H9 (cell line): Measurements from ENCODE around the gene ASCL3. TPM values are rescaled to one million over a fixed set of nuclear protein-coding genes. Genes with fewer than 3 reads are reported as not detected.

Source experiments
- DNase-seq: peaks from one replicate; pipeline ENCODE4 v3.0.0-alpha.2; 2017
- H2AFZ ChIP-seq: one replicate; pipeline ENCODE4 v1.6.1; 2013; ENCODE audit warnings: mild to moderate bottlenecking, low read length, control low read depth, moderate library complexity
- H2AK5ac ChIP-seq: 2 replicates; pipeline ENCODE4 v1.6.1; 2013; ENCODE audit warnings: low read length, control low read depth, mixed read lengths; ENCODE audit not compliant: insufficient read length
- H2BK120ac ChIP-seq: one replicate; pipeline ENCODE4 v1.6.1; 2013; ENCODE audit warnings: low read depth, mild to moderate bottlenecking, low read length, control low read depth, inconsistent platforms; ENCODE audit not compliant: poor library complexity, severe bottlenecking
- H2BK12ac ChIP-seq: 2 replicates; pipeline ENCODE4 v1.6.1; 2013; ENCODE audit warnings: low read length, control low read depth, mixed read lengths, low read depth; ENCODE audit not compliant: insufficient read length
- H2BK15ac ChIP-seq: 2 replicates; pipeline ENCODE4 v1.6.1; 2013; ENCODE audit warnings: low read depth, low read length, control low read depth
- H2BK20ac ChIP-seq: one replicate; pipeline ENCODE4 v1.6.1; 2013; ENCODE audit warnings: low read depth, mild to moderate bottlenecking, low read length, control low read depth, inconsistent platforms; ENCODE audit not compliant: poor library complexity, severe bottlenecking
- H2BK5ac ChIP-seq: 2 replicates; pipeline ENCODE4 v1.6.1; 2013; ENCODE audit warnings: low read length, control low read depth, mixed read lengths; ENCODE audit not compliant: insufficient read length
- H3K14ac ChIP-seq: 2 replicates; pipeline ENCODE4 v1.6.1; 2013; ENCODE audit warnings: low read length, control low read depth; ENCODE audit not compliant: insufficient read depth
- H3K18ac ChIP-seq: 2 replicates; pipeline ENCODE4 v1.6.1; 2013; ENCODE audit warnings: low read depth, mild to moderate bottlenecking, mixed read lengths, low read length, control low read depth; ENCODE audit not compliant: insufficient read length
- H3K23ac ChIP-seq: 2 replicates; pipeline ENCODE4 v1.6.1; 2013; ENCODE audit warnings: low read length, control low read depth, mixed read lengths, low read depth; ENCODE audit not compliant: insufficient read length
- H3K23me2 ChIP-seq: 2 replicates; pipeline ENCODE4 v1.6.1; 2013; ENCODE audit warnings: low read depth, mild to moderate bottlenecking, mixed read lengths, low read length, control low read depth; ENCODE audit not compliant: insufficient read length, poor library complexity, severe bottlenecking
- H3K27ac ChIP-seq: 2 replicates; pipeline ENCODE4 v1.5.1; 2013; ENCODE audit warnings: low read length, control low read depth, mixed read lengths, low read depth; ENCODE audit not compliant: insufficient read length
- H3K27me3 ChIP-seq: 2 replicates; pipeline ENCODE4 v1.6.1; 2013; ENCODE audit warnings: low read length, control low read depth, inconsistent platforms; ENCODE audit not compliant: insufficient read depth
- H3K4ac ChIP-seq: 2 replicates; pipeline ENCODE4 v1.6.1; 2013; ENCODE audit warnings: low read depth, mild to moderate bottlenecking, control low read depth, inconsistent platforms, low read length, moderate library complexity
- H3K4me1 ChIP-seq: 2 replicates; pipeline ENCODE4 v1.6.1; 2013; ENCODE audit warnings: low read length, control low read depth, inconsistent platforms; ENCODE audit not compliant: insufficient read depth
- H3K4me2 ChIP-seq: 2 replicates; pipeline ENCODE4 v1.6.1; 2013; ENCODE audit warnings: low read length, control low read depth, mixed read lengths; ENCODE audit not compliant: insufficient read length, insufficient read depth
- H3K56ac ChIP-seq: 2 replicates; pipeline ENCODE4 v1.6.1; 2013; ENCODE audit warnings: low read depth, mild to moderate bottlenecking, mixed read lengths, low read length, control low read depth; ENCODE audit not compliant: insufficient read length
- H3K79me1 ChIP-seq: 2 replicates; pipeline ENCODE4 v1.6.1; 2013; ENCODE audit warnings: low read depth, mild to moderate bottlenecking, moderate library complexity, low read length, control low read depth, inconsistent platforms; ENCODE audit not compliant: insufficient read depth, poor library complexity, severe bottlenecking
- H3K79me2 ChIP-seq: 2 replicates; pipeline ENCODE4 v1.6.1; 2013; ENCODE audit warnings: low read length, control low read depth, inconsistent platforms; ENCODE audit not compliant: insufficient read depth
- H3K9ac ChIP-seq: 2 replicates; pipeline ENCODE4 v1.6.1; 2013; ENCODE audit warnings: low read length, control low read depth, mixed read lengths; ENCODE audit not compliant: insufficient read length; ENCODE audit errors: extremely low read depth
- H3K9me3 ChIP-seq: one replicate; pipeline ENCODE4 v1.6.1; 2013; ENCODE audit warnings: low read depth, low read length, inconsistent platforms; ENCODE audit not compliant: control insufficient read depth
- H3T11ph ChIP-seq: one replicate; pipeline ENCODE4 v1.6.1; 2013; ENCODE audit warnings: mild to moderate bottlenecking, low read length, control low read depth, inconsistent platforms
- H4K20me1 ChIP-seq: one replicate; pipeline ENCODE4 v1.6.1; 2013; ENCODE audit not compliant: control insufficient read depth, insufficient read length, insufficient read depth
- H4K5ac ChIP-seq: 2 replicates; pipeline ENCODE4 v1.6.1; 2013; ENCODE audit warnings: low read depth, mild to moderate bottlenecking, mixed read lengths, low read length, control low read depth; ENCODE audit not compliant: insufficient read length
- H4K8ac ChIP-seq: replicated peaks from 2 replicates; pipeline ENCODE4 v1.6.1; 2013; ENCODE audit warnings: low read length, control low read depth, mixed read lengths, low read depth; ENCODE audit not compliant: insufficient read length
- H4K91ac ChIP-seq: 2 replicates; pipeline ENCODE4 v1.6.1; 2013; ENCODE audit warnings: low read depth, mild to moderate bottlenecking, moderate library complexity, mixed read lengths, low read length, control low read depth; ENCODE audit not compliant: insufficient read length
- H3K27ac Mint-ChIP-seq, 3 experiments: 2 replicates in 2 of 3; 3 replicates in 1 of 3; pipeline ENCODE4 v1.8.0; 2020 to 2021; ENCODE audit warnings: mixed read lengths in 3 of 3, mild to moderate bottlenecking in 1 of 3, moderate library complexity in 1 of 3
- H3K27me3 Mint-ChIP-seq: 2 replicates; pipeline ENCODE4 v1.8.0; 2021; ENCODE audit warnings: low read depth, mild to moderate bottlenecking, moderate library complexity, mixed read lengths
- H3K36me3 Mint-ChIP-seq, 3 experiments: 2 replicates in 2 of 3; 3 replicates in 1 of 3; pipeline ENCODE4 v1.8.0; 2020 to 2021; ENCODE audit warnings: low read depth in 3 of 3, mixed read lengths in 3 of 3; ENCODE audit not compliant: insufficient read depth in 1 of 3
- H3K4me1 Mint-ChIP-seq, 2 experiments: 2 replicates each; pipeline ENCODE4 v1.8.0; 2020; ENCODE audit warnings: mixed read lengths in 2 of 2
- H3K4me3 Mint-ChIP-seq, 2 experiments: 2 replicates in 1 of 2; 3 replicates in 1 of 2; pipeline ENCODE4 v1.8.0; 2020 to 2021; ENCODE audit warnings: mild to moderate bottlenecking in 2 of 2, mixed read lengths in 2 of 2, moderate library complexity in 1 of 2
- H3K9me3 Mint-ChIP-seq, 2 experiments: 2 replicates in 1 of 2; 3 replicates in 1 of 2; pipeline ENCODE4 v1.8.0; 2020; ENCODE audit warnings: mild to moderate bottlenecking in 2 of 2, mixed read lengths in 2 of 2, moderate library complexity in 1 of 2
- WGBS: extraction: QIAGEN DNeasy Blood & Tissue Kit; methylation state at CpG from one replicate; pipeline ENCODE4 v1.1.7; 2013; ENCODE audit warnings: missing lambda C conversion rate, low lambda C conversion rate, mixed read lengths; ENCODE audit not compliant: insufficient read length; ENCODE audit errors: extremely low coverage; 5-methylcytosine and 5-hydroxymethylcytosine counted together
- total RNA-seq: library from RNA; stranded (reverse); gene quantifications from 2 replicates; pipeline ENCODE4 v1.2.1, GENCODE V29; 2021
- TF ChIP-seq, protein P1 (sequence below): fragments of 200-600 bp; sonication (generic); conservative IDR thresholded peaks from 3 replicates; pipeline ENCODE4 v1.8.0; 2021; ENCODE audit warnings: antibody characterized with exemption, mild to moderate bottlenecking

The ASCL3 gene
- total RNA-seq, 1 experiment from 2014 or later: not detected

DNA sequence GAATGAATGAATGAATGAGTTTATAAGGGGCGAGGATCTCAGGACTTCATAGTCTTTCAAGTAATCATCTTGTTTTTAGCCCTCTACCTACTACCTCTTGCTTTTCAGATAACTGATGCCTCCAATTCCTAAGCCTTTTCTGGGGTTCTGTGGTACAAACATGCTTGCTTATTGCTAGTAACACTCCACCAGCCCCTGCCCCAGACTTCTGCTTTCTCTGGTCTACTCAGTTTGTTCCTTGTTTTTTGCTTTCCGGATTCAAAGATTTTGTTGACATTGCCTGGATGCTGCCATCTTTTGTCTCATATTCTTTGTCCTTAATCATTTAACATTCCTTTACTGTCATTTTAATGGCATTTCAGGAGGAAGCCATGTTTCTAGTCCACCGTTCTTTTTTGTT is 30.3 kb upstream of the ASCL3 start:
- no peaks in the 10 kb centered on the region for H3K27me3 ChIP-seq
- H3K27ac ChIP-seq: no peak overlapping the region
- DNase-seq: no peak
- H3K4me2 ChIP-seq: no peak overlapping the region
- TF ChIP-seq, protein P1, sequence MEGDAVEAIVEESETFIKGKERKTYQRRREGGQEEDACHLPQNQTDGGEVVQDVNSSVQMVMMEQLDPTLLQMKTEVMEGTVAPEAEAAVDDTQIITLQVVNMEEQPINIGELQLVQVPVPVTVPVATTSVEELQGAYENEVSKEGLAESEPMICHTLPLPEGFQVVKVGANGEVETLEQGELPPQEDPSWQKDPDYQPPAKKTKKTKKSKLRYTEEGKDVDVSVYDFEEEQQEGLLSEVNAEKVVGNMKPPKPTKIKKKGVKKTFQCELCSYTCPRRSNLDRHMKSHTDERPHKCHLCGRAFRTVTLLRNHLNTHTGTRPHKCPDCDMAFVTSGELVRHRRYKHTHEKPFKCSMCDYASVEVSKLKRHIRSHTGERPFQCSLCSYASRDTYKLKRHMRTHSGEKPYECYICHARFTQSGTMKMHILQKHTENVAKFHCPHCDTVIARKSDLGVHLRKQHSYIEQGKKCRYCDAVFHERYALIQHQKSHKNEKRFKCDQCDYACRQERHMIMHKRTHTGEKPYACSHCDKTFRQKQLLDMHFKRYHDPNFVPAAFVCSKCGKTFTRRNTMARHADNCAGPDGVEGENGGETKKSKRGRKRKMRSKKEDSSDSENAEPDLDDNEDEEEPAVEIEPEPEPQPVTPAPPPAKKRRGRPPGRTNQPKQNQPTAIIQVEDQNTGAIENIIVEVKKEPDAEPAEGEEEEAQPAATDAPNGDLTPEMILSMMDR: no peak
- H2BK5ac ChIP-seq: no peak overlapping the region
- H3K14ac ChIP-seq: no peak overlapping the region
- Mint-ChIP-seq H3K27me3 (no peaks in the 10 kb centered on the region; the same call in 1 of the 2 replicates), H3K36me3 (peaks cover 0 to 8% (median 3%) of the 10 kb centered on the region in 3 experiments; a peak in 4 of 7 replicates), H3K4me1 (no peaks in the 10 kb centered on the region), H3K27ac (no peak overlapping the region), H3K9me3 (peaks cover 2 to 7% of the 10 kb centered on the region in 2 experiments; a peak in 1 of 5 replicates), H3K4me3 (no peak overlapping the region)
- no peak overlapping the region for H2BK12ac ChIP-seq
- H4K20me1 ChIP-seq: no peaks in the 10 kb centered on the region
- H3K9me3 ChIP-seq: no peaks in the 10 kb centered on the region
- H4K8ac ChIP-seq: no peak overlapping the region
- H2BK20ac ChIP-seq: no peak overlapping the region
- no peak overlapping the region for H2AFZ ChIP-seq
- H3K4ac ChIP-seq: no peak overlapping the region
- no peak overlapping the region for H3K23ac ChIP-seq
- no peaks in the 10 kb centered on the region for H3K79me1 ChIP-seq
- no peak overlapping the region for H2BK120ac ChIP-seq
- no peak overlapping the region for H2BK15ac ChIP-seq
- no peak overlapping the region for H4K91ac ChIP-seq
- H3T11ph ChIP-seq: no peak overlapping the region
- no peak overlapping the region for H3K9ac ChIP-seq
- no peak overlapping the region for H3K18ac ChIP-seq
- H3K56ac ChIP-seq: no peak overlapping the region
- H3K79me2 ChIP-seq: no peaks in the 10 kb centered on the region
- H3K23me2 ChIP-seq: no peaks in the 10 kb centered on the region
- H3K4me1 ChIP-seq: no peaks in the 10 kb centered on the region
- WGBS: no CpG with 5 or more reads among the region's 3 CpGs
- no peak overlapping the region for H2AK5ac ChIP-seq
- no peak overlapping the region for H4K5ac ChIP-seq
